GM21381 (cell line): ENCODE results near the gene ATP1A1.

Source experiments
- ATAC-seq: cut with Tn5 transposase; IDR thresholded peaks from one replicate; pipeline ENCODE4 v1.9.1; 2021; ENCODE audit warnings: mild to moderate bottlenecking, moderate library complexity; ENCODE audit not compliant: unreplicated experiment

ATP1A1 gene

GRCh38 chr1:116389013-116389412 lies 16.0 kb downstream of the ATP1A1 start:
- ATAC-seq, result no peak

DNA sequence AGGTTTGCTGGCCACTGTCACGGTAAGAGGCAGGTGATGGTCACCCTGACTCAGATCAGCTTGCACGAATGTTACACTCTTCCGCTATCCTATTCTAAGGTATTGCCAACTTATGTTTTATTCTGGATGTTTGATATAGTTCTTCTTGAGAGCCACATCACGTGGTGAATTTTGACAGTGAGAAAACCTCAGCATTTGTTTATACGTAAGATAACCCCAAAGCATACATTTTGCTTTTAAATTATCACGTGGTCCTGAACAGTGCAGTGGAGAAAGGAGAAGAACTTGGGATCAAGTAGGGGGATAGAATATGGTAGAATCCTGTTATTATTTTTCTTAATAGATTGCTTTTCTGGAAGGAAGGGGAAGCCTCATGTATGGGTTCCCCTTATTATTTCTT lies 16.6 kb downstream of the ATP1A1 start:
- no peak for ATAC-seq

DNA sequence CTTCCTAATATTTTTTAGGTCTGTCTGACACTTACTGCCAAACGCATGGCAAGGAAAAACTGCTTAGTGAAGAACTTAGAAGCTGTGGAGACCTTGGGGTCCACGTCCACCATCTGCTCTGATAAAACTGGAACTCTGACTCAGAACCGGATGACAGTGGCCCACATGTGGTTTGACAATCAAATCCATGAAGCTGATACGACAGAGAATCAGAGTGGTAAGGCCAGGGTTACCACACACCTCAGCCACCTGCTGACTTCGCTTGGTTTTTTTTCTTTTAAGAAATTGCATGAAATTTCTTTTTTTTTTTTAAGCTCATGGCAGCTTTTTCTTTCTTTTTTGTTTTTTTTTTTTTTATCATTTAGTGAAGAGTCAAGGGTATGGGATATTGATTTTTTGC lies 17.2 kb downstream of the ATP1A1 start:
- peak; percentile 76 for ATAC-seq

- ATAC-seq, result no peak
Measured at GRCh38 chr1:116391185-116391584, 18.1 kb downstream of the ATP1A1 start.

- no peak for ATAC-seq
Measured at GRCh38 chr1:116392717-116393404, 19.8 kb downstream of the ATP1A1 start.

DNA sequence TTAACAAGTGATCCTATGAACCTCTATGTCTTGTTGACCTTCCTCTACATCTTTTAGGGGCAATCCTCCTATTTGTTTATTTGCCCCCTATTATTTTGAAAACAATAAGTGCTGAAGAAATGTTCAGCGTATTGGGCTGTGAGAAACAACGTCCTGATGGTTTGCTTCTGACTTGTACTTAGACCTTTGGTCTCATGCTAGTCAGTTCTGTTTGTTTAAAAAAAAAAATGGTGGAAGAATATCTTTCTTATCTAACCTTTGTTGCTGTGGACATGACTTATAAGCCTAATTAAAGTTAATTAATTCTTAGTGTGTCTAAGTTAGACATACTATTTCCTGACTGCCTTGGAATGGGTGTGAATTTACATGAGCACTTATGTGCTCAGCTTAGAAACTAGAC lies 20.7 kb downstream of the ATP1A1 start:
- no peak for ATAC-seq

- ATAC-seq, result no peak
Measured at GRCh38 chr1:116394270-116394669, 21.2 kb downstream of the ATP1A1 start.

GRCh38 chr1:116396769-116397168 lies 23.7 kb downstream of the ATP1A1 start:
- ATAC-seq, result no peak

GRCh38 chr1:116397728-116398127 lies 24.7 kb downstream of the ATP1A1 start:
- no peak for ATAC-seq

GRCh38 chr1:116400780-116401179 lies 27.7 kb downstream of the ATP1A1 start:
- no peak for ATAC-seq

- no peak for ATAC-seq
Measured at GRCh38 chr1:116401646-116402176, 28.7 kb downstream of the ATP1A1 start.

GRCh38 chr1:116402333-116402732 lies 29.3 kb downstream of the ATP1A1 start:
- ATAC-seq, result no peak

DNA sequence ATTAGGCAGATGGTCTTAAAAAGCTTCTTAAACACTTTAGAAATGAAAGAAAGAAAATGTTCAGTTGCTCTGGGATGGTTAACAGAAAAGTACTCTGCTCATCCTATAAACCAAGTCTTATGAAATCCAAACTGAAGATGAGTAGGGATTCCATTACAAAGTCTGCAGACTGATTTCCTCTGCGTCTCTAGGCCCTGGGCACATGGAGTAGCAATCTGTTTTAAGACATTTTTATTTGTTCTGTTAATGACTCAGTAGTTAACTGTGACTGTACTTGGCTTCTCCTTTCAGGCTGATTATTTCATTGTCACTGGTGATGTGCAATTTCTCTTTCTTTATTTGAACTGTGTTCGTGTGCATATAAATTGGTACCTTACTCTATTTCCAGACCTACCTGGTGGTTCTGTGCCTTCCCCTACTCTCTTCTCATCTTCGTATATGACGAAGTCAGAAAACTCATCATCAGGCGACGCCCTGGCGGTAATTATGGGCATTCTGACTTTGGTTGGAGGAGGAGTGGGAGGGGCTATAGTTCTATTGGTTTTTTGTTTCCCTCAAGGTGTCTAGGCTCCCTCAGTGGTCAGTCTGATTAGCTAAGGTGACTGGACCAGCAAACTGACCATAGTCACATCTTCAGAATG lies 30.6 kb downstream of the ATP1A1 start:
- no peak for ATAC-seq

DNA sequence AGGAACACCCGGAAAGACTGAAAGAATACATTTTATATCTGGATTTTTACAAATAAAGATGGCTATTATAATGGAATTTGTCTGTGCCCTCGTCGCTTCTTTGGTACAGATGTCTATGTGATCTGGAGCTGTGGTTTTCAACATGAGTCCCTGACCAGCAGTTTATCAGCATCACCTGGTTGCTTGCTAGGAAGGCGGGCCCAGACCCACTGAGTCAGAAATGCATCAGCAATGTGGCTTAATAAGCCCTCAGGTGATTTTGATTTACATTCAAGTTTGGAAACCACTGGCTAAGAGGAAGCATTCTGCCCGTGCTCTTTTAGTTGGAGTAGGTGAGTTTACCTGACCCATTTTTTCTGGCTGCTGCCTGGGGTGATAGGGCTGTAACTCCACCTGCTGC lies 31.7 kb downstream of the ATP1A1 start:
- ATAC-seq, result no peak

- no peak for ATAC-seq
Measured at GRCh38 chr1:116405241-116406135, 32.4 kb downstream of the ATP1A1 start.

DNA sequence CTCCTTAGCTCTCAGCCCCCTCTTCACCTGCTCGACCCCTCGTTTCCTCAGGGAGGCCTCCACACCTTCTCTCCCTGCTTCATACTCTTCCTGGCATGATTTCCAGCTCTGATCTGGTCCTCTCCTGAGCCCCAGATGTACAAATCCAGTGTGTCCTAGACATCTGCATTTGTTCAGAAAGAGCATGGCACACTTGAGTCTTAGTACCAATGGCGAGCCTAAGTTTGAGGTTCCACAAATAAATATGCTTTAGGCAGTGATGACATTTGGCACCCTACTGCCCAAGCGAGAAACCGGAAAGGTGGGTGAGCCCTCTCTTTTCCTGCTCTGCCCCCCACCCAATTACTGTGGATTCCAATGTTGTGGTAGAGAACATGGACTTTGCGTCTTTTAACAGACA lies 34.0 kb downstream of the ATP1A1 start:
- no peak for ATAC-seq

DNA sequence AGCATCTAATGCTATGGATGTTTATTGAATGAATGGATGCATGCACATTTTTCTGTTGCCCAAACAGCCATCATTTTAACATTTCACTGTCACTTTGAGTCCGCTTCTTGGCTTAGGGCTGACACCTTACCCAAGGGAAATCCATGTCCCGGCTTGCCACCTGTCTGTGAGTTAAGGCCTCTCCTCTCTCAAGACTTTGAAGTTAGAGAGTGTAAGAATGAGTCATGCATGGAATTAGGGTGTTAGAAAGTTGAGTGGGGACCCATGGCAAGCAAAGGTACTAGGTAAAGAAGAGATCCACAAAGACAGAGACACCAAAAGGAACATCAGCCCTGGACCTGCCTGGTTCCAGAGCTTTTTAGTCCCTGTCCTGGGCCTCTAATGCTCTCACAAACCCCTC lies 35.1 kb downstream of the ATP1A1 start:
- ATAC-seq, result no peak

DNA sequence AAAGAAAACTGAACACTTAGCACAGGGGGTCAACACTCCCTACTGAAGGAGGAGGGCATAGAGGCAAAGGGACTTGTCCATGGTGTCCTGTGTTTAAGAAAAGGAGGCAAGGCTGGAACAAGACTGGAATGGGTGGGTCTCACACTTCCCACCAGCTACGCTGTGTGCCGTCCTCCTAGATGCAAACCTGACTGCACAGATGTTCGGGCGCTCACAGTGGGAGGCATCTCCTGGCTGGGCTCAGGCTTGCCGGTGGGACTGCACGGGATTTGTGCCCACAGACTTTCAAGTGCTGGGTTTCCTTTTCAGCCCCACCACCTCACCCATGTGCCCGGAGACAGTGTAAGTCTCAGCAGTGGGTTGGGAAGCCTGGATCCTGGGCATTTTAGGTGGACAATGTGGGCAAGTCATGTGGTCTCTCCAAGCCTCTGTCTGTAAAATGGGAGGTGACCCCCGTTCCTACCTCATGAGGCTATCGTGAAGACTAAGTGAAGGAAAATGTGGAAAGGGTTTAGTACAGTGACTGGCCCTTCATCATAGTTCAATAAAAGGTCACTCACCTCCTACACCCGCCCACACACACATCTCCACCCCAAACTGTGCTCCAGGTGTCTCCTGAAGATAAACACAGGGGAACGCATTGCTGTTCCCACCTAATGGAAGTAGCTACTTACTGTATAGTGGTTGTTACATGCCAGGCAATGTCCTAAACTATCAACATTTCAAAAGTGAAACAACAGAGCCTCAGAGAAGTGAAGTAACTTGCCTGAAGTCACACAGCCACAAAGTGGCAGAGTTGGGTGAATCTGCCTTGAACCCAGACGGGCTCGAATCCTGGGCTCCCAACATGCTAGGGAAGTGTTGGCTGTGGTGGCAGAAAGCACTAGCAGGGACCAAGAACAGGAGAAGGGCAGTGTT lies 36.0 kb downstream of the ATP1A1 start:
- ATAC-seq, result no peak

- ATAC-seq, result no peak
Measured at GRCh38 chr1:116409751-116410191, 36.7 kb downstream of the ATP1A1 start.

GRCh38 chr1:116411784-116412479 lies 38.9 kb downstream of the ATP1A1 start:
- no peak for ATAC-seq
